Liver (tissue), 9 donors: ENCODE data around the gene CTBS. TPM values are rescaled to one million over a fixed set of nuclear protein-coding genes. Genes with fewer than 3 reads are reported as not detected.
A peak's percentile ranks its signal among the peaks of the same experiment; 100 is the strongest.

ENCODE experiments used
- DNase-seq: peaks from one replicate; pipeline ENCODE4 v3.0.0-alpha.2; 2017; ENCODE audit warnings: low spot score
- H3K27ac ChIP-seq, 2 donors: one replicate each; pipeline ENCODE4 v1.7.0; 2013; ENCODE audit warnings: inconsistent platforms in 2 of 2, low read length in 2 of 2, control low read depth in 1 of 2, low read depth in 1 of 2, mild to moderate bottlenecking in 1 of 2
- H3K27me3 ChIP-seq, 4 donors: one replicate each; pipeline versions ENCODE4 v1.6.1 to v1.7.0; 2013; ENCODE audit warnings: low read length in 3 of 4, inconsistent platforms in 1 of 4, mild to moderate bottlenecking in 1 of 4, moderate library complexity in 1 of 4; ENCODE audit not compliant: control insufficient read depth in 4 of 4, insufficient read depth in 4 of 4
- H3K36me3 ChIP-seq, 4 donors: one replicate each; pipeline versions ENCODE4 v1.6.1 to v1.7.0; 2013; ENCODE audit warnings: low read length in 3 of 4, mild to moderate bottlenecking in 3 of 4, low read depth in 1 of 4, moderate library complexity in 1 of 4; ENCODE audit not compliant: control insufficient read depth in 4 of 4, insufficient read depth in 3 of 4
- H3K4me1 ChIP-seq, 4 donors: one replicate each; pipeline versions ENCODE4 v1.6.1 to v1.7.0; 2013; ENCODE audit warnings: low read length in 3 of 4, mild to moderate bottlenecking in 3 of 4, moderate library complexity in 1 of 4; ENCODE audit not compliant: control insufficient read depth in 4 of 4, insufficient read depth in 4 of 4
- H3K4me3 ChIP-seq, 3 donors: one replicate each; pipeline versions ENCODE4 v1.6.1 to v1.7.0; 2013; ENCODE audit warnings: low read length in 3 of 3, control low read depth in 1 of 3, low read depth in 1 of 3, mild to moderate bottlenecking in 1 of 3
- H3K9ac ChIP-seq, 2 donors: one replicate each; pipeline ENCODE4 v1.7.0; 2013; ENCODE audit warnings: low read length in 2 of 2, mild to moderate bottlenecking in 2 of 2, moderate library complexity in 2 of 2, control low read depth in 1 of 2, low read depth in 1 of 2
- H3K9me3 ChIP-seq, 4 donors: one replicate each; pipeline versions ENCODE4 v1.6.1 to v1.7.0; 2013; ENCODE audit warnings: low read length in 3 of 4; ENCODE audit not compliant: control insufficient read depth in 4 of 4
- CTCF ChIP-seq: fragments of 150-350 bp; IDR thresholded peaks from 2 replicates; pipeline ENCODE4 v1.5.1; 2017; ENCODE audit warnings: improper control_type of control experiment, low read depth, low read length; ENCODE audit not compliant: missing input control
- FOXA1 ChIP-seq: IDR thresholded peaks from 2 replicates; pipeline ENCODE4 v1.6.1; 2016; ENCODE audit warnings: antibody characterized with exemption
- FOXA2 ChIP-seq: IDR thresholded peaks from 2 replicates; pipeline ENCODE4 v1.6.1; 2016; ENCODE audit warnings: antibody characterized with exemption
- HNF4G ChIP-seq: IDR thresholded peaks from 2 replicates; pipeline ENCODE4 v1.6.1; 2016; ENCODE audit warnings: antibody characterized with exemption
- JUND ChIP-seq, 2 donors: IDR thresholded peaks; 2 replicates each; pipeline ENCODE4 v1.6.1; 2016; ENCODE audit warnings: antibody characterized with exemption in 2 of 2
- NR2F2 ChIP-seq: IDR thresholded peaks from 2 replicates; pipeline ENCODE4 v1.6.1; 2016; ENCODE audit warnings: antibody characterized with exemption
- RAD21 ChIP-seq, 2 donors: IDR thresholded peaks; 2 replicates each; pipeline ENCODE4 v1.6.1; 2016; ENCODE audit warnings: antibody characterized with exemption in 2 of 2, mild to moderate bottlenecking in 2 of 2
- SP1 ChIP-seq: IDR thresholded peaks from 2 replicates; pipeline ENCODE4 v1.6.1; 2018; ENCODE audit warnings: antibody characterized with exemption, mild to moderate bottlenecking
- TAF1 ChIP-seq: conservative IDR thresholded peaks from 2 replicates; pipeline ENCODE4 v1.6.1; 2016; ENCODE audit warnings: antibody characterized with exemption, mild to moderate bottlenecking
- WGBS: extraction: QIAGEN DNeasy Blood & Tissue Kit; methylation state at CpG from one replicate; pipeline ENCODE4 v1.1.7; 2013; 5-methylcytosine and 5-hydroxymethylcytosine counted together
- polyA plus RNA-seq, 2 donors: library from polyadenylated mRNA; stranded (reverse) in 1 of 2; unstranded in 1 of 2; fragments of 200-250 nt in 1 of 2; fragments of >200 nt in 1 of 2; fragmentation: Nextera tagmentation in 1 of 2; extraction: Ambion mirVana in 1 of 2; gene quantifications; one replicate each; pipeline versions ENCODE4 v1.2.1 to v1.2.3, GENCODE V29; 2013 to 2015
- total RNA-seq, 2 donors: library from RNA; depleted of rRNA; stranded (reverse); fragments of >200 nt; gene quantifications; one replicate each; pipeline ENCODE4 v1.2.3, GENCODE V29; 2014
- TF ChIP-seq, protein P1 (sequence below): IDR thresholded peaks from 2 replicates; pipeline ENCODE4 v1.6.1; 2016; ENCODE audit warnings: antibody characterized with exemption, mild to moderate bottlenecking
- TF ChIP-seq, protein P2 (sequence below): IDR thresholded peaks from 2 replicates; pipeline ENCODE4 v1.6.1; 2016; ENCODE audit warnings: antibody characterized with exemption
- donor health status: healthy.
- donor health status: healthy.
- donor health status: healthy.
- donor health status: healthy.
- donor health status: healthy.

CTBS gene
- total and polyA plus RNA-seq, 4 donors, result 8.5 to 26.9 (median 19.9) TPM

- WGBS, result 1% methylated on average over 46 of the region's 46 CpGs
- TF ChIP-seq RAD21 (IDR thresholded peaks at IDR 0.05), result peak; percentile 80 to 88
- no peak for TF ChIP-seq SP1
- TF ChIP-seq FOXA2, result no peak
- TF ChIP-seq FOXA1, result no peak
- no peak for TF ChIP-seq TAF1
- TF ChIP-seq HNF4G, result no peak
- no peak for TF ChIP-seq NR2F2
- TF ChIP-seq CTCF, result peak; percentile 67
- Histone ChIP-seq H3K9ac (peak overlapping the region in 1 of 2 donors; percentile 78), H3K27me3 (no peaks in the 10 kb centered on the region), H3K4me3 (peak overlapping the region; percentile 52 to 87 (median 77)), H3K9me3 (no peaks in the 10 kb centered on the region), H3K4me1 (peaks cover 0 to 9% (median 3%) of the 10 kb centered on the region in 4 donors), H3K27ac (peak overlapping the region; percentile 28 to 57), H3K36me3 (no peaks in the 10 kb centered on the region)
- peak; percentile 82 for DNase-seq
Observed at GRCh38 chr1:84620720-84621313, 46.6 kb upstream of the CTBS start.

GRCh38 chr1:84619383-84620102 is 45.3 kb upstream of the CTBS start:
- no peak overlapping the region for H3K9ac ChIP-seq
- peak overlapping the region in 1 of 2 donors; percentile 50 for H3K27ac ChIP-seq
- no peaks in the 10 kb centered on the region for H3K36me3 ChIP-seq
- TF ChIP-seq RAD21 (IDR thresholded peaks at IDR 0.05), result no peak
- TF ChIP-seq, protein P1, sequence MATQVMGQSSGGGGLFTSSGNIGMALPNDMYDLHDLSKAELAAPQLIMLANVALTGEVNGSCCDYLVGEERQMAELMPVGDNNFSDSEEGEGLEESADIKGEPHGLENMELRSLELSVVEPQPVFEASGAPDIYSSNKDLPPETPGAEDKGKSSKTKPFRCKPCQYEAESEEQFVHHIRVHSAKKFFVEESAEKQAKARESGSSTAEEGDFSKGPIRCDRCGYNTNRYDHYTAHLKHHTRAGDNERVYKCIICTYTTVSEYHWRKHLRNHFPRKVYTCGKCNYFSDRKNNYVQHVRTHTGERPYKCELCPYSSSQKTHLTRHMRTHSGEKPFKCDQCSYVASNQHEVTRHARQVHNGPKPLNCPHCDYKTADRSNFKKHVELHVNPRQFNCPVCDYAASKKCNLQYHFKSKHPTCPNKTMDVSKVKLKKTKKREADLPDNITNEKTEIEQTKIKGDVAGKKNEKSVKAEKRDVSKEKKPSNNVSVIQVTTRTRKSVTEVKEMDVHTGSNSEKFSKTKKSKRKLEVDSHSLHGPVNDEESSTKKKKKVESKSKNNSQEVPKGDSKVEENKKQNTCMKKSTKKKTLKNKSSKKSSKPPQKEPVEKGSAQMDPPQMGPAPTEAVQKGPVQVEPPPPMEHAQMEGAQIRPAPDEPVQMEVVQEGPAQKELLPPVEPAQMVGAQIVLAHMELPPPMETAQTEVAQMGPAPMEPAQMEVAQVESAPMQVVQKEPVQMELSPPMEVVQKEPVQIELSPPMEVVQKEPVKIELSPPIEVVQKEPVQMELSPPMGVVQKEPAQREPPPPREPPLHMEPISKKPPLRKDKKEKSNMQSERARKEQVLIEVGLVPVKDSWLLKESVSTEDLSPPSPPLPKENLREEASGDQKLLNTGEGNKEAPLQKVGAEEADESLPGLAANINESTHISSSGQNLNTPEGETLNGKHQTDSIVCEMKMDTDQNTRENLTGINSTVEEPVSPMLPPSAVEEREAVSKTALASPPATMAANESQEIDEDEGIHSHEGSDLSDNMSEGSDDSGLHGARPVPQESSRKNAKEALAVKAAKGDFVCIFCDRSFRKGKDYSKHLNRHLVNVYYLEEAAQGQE, result no peak
- TF ChIP-seq JUND (IDR thresholded peaks at IDR 0.05), result no peak
- TF ChIP-seq FOXA1, result no peak
- TF ChIP-seq TAF1, result no peak
- peak; percentile 17 for TF ChIP-seq NR2F2
- TF ChIP-seq, protein P2, sequence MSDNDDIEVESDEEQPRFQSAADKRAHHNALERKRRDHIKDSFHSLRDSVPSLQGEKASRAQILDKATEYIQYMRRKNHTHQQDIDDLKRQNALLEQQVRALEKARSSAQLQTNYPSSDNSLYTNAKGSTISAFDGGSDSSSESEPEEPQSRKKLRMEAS, result no peak
- no peak for TF ChIP-seq SP1
- no peaks in the 10 kb centered on the region for H3K27me3 ChIP-seq
- peaks cover 0 to 9% (median 3%) of the 10 kb centered on the region in 4 donors for H3K4me1 ChIP-seq
- WGBS, result 71% methylated on average over 9 of the region's 9 CpGs
- no peak overlapping the region for H3K4me3 ChIP-seq
- H3K9me3 ChIP-seq, result no peaks in the 10 kb centered on the region
- no peak for DNase-seq
